Stimulated activated CD4-positive, alpha-beta T cell treated with anti-CD3 and anti-CD28 coated beads, Interleukin-15, amount 100 ng/mL, for 24 hours (primary cell): Measurements from ENCODE around the gene ZNF324B.
"Not testable (repeated sequence)": the region's sequence is repeated elsewhere in the genome, so short reads cannot be mapped to it uniquely, and the experiment has no call there.

Experiments used
- DNase-seq: peaks from one replicate; pipeline ENCODE4 v3.0.0-alpha.2; 2020

The ZNF324B gene

DNA sequence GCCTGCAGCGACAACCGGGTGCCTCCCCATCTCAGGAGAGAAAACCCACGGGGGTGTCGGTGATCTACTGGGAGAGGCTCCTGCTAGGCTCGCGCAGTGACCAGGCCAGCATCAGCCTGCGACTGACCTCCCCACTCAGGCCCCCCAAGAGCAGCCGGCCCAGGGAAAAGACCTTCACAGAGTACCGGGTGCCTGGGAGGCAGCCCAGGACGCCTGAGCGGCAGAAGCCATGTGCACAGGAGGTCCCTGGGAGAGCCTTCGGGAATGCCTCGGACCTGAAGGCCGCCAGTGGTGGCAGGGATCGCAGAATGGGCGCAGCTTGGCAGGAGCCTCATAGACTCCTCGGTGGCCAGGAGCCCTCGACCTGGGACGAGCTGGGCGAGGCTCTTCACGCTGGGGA is 3.9 kb downstream of the ZNF324B start:
- DNase-seq: no peak

DNA sequence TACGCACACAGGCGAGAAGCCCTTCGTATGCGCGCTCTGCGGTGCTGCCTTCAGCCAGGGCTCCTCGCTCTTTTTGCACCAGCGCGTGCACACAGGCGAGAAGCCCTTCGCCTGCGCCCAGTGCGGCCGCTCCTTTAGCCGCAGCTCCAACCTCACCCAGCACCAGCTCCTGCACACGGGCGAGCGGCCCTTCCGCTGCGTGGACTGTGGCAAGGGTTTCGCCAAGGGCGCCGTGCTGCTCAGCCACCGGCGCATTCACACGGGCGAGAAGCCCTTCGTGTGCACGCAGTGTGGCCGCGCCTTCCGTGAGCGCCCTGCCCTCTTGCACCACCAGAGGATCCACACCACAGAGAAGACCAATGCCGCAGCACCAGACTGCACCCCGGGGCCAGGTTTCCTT is 4.7 kb downstream of the ZNF324B start:
- no peak for DNase-seq

DNA sequence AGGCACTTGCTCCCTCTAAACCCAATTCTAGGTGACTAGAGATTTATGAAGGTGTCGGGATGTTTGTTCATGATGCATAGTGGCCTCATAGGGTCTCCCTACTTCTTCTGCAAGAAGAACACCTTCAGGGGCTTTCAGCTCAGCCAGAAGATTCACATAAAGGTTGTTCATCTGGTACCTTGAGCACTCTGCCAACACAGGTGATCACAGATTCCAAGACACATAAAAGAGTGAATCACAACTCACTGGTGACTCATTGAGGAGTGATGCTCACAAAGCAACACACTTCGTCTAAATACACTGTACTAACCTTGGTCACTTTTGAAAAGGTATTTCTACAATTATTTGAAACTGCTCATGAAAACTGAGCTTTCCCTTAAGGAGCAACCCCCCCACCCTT is 8.6 kb downstream of the ZNF324B start:
- no peak for DNase-seq

GRCh38 chr19:58466089-58466759 is 14.8 kb downstream of the ZNF324B start:
- DNase-seq: no peak

DNA sequence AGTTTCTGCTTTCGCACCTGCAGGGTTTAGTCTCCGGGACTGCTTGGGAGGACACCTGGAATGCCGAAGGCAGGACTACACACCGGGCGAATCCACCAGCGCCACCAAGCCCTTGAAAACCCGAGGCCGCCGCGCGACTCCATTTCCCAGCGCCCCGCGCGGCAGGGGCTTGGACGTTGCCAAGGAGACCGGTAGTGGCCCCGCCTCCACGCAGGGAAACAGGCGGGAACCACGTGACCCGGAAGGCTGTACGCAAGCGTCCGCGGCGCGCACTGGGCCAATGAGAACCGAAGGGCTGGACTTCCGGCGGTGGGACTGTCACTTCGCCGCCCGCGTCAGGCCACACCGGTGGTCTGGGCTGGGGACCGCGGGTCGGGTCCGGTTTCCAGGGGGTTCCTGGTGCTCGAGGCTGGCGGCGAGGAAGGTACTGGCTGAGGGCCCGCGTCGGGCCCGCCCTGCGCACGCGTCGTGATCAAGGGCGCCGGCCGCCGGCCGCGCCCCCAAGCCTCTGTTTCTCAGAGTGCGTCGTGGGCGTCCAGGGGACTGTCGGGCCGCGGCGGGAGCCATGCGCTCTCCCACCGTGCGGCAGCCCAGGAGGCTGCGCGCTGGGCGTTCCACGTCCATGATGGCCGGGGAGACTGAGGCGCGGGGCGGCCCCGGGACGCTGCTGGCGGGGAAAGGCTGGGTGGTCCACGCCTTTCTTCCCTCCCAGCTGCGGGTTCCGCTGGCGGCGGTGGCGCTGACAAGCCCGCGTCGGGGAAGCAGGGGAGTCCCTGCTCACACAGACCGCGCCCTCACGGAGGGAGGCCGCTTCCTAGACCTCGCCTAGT is 15.6 kb downstream of the ZNF324B start, which contains the start of gene ZNF324:
TSS of gene ZNF324 (plus strand) at position 321 of the 830 bp plus-strand sequence. CDS start 2,106 bp downstream, outside the sequence.
- peak; percentile 99 for DNase-seq

DNA sequence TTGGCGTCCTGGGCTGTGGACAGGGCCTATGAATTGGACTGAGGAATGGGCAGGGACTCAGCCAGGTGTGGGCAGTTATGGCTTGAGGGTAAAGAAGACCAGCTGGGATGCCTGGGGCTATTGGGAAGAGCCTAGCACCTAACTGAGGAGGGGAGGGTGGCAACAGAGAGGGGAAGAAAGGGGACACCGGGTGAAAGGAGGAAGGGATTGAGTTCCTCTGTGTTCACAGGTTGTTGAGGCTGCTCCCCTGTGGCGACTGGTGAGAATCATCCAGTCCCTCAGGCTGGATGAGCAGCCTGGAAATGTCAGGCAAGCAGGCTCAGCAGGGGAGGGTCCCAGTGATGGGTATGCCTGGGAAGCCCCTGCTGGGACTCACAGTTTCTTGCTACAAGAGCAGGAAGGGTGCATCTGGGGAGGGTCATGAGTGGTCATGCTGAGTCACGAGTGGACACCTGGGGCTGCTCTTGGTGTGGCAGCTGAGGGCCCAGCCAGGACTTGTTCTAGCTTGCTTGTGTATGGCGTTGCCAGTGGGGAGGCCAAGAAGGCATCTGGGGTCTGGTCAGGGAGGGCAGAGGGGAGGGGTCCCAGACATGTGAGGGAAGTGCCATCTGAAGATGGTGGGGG is 16.9 kb downstream of the ZNF324B start:
- no peak for DNase-seq

- no peak for DNase-seq
These were observed 18.0 kb downstream of the ZNF324B start for GRCh38 chr19:58469241-58470013.

- not testable (repeated sequence) for DNase-seq
These were observed 19.6 kb downstream of the ZNF324B start for GRCh38 chr19:58470837-58471543.

DNA sequence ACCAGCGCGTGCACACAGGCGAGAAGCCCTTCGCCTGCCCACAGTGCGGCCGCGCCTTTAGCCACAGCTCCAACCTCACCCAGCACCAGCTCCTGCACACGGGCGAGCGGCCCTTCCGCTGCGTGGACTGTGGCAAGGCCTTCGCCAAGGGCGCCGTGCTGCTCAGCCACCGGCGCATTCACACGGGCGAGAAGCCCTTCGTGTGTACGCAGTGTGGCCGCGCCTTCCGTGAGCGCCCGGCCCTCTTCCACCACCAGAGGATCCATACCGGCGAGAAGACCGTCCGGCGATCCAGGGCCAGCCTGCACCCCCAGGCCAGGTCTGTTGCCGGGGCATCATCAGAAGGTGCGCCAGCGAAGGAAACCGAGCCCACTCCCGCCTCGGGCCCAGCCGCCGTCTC is 20.3 kb downstream of the ZNF324B start:
- no peak for DNase-seq

- no peak for DNase-seq
These were observed 22.4 kb downstream of the ZNF324B start for GRCh38 chr19:58473775-58474174.

- DNase-seq: no peak
These were observed 23.0 kb downstream of the ZNF324B start for GRCh38 chr19:58474291-58474996.

DNA sequence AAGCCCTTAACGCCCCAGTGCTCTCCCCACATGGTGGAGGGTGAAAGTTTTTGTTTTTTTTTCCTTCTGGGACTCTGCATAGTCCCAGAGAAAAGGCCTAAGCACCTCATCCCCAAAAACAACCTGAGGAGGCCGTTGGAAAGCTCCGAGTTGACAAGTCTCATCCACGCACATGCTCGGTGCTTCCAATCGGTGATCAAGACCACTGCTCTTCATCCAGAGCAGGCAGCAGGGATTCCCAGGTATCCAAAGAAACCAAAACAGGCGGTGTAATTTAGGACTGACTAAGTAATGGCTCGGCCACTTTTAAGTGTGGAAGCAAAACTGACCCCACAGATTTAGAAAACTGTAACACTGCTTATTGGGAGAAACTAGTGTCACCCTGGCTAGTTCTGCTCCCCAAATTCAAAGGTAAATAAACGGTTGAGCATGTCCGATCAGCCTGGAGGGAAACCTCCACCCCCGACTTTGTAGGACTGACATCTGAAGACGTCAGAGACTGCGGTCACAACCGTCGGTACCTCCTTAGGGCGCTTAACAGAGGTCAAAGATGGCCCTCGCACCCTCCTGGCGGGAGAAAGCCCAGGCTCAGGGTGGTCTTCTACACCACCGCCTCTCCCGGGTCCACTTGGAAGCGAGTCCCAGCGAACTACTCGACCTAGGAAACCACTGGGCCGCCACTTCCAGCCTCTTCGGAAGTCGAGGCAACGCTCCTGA is 23.7 kb downstream of the ZNF324B start:
- no peak for DNase-seq

DNA sequence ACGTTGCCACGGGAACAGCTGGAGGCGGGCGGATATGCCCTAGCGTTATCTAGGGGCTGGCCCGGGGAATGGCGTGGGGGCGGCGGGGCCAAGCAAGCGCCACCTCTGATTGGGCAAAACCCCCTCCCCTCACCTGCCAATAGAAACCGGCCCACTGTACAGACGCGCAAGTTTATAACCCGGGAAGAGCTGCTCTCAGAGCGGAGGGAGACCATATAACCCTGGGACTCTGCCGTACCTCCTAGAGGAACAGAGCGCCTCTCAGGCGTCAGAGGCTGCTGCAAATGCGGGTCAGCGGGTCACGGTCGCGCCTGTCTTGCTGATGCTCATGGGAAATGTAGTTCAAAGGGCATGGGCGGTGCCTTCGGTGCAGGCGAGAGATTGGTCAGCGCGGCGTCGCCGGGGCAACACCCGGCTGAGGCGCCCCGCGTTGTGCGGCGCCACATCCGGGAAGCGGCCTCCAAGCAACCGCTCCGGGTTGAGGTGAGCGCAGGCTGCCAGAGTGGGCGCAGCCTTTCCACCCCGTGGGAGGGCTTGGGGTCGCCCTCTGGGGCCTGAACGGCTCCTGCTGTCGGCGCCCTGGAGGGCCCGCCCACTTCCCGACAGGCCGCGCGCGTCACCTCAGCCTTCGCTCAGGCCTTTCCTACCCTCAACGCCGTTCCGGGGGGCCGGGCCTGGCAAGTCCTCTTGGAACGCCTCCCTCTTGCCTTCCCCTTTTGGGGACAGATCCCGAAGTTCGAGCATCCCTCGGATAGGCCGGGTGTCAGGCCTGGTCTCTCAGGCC is 24.5 kb downstream of the ZNF324B start, which contains the start of gene ZNF446:
TSS of gene ZNF446 (plus strand) at position 639 of the 784 bp plus-strand sequence. CDS start 867 bp downstream, outside the sequence.
- peak; percentile 97 for DNase-seq

DNA sequence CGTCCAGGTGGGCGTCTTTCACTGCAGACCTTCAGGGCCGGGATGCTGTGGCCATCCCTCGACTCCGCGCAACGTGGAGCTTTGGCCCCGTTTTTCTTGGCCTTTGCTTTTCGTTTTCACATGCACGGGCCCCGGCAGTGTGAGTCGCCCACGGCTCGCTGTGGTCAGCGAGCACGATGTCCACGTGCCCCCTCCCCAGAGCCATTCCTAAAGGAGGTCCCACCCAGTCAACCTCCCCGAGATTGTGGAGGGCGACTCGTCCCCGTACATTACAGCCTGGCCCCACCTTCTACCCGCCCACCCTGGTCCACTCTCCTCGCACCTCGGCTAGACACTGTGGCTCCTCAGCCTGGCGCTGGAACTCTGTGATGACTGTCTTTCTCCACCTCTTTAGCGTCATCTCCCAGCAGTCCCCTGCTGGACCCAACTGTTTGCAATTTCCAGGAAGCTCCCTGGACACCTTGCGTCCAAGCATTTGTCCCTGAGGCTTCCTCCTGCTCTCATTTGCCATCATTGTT is 25.1 kb downstream of the ZNF324B start:
- peak; percentile 36 for DNase-seq

DNA sequence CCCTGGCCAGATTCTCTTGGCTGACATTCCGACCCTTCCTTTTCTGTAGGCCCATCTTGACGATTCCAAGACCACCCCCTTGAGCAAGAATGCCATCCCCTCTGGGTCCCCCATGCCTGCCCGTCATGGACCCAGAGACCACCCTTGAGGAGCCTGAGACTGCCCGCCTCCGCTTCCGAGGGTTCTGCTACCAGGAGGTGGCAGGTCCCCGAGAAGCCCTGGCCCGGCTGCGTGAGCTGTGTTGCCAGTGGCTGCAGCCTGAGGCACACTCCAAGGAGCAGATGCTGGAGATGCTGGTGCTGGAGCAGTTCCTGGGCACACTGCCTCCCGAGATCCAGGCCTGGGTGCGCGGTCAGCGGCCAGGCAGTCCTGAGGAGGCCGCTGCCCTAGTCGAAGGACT is 25.7 kb downstream of the ZNF324B start:
- no peak for DNase-seq

- no peak for DNase-seq
These were observed 26.4 kb downstream of the ZNF324B start for GRCh38 chr19:58477871-58478270.

GRCh38 chr19:58479303-58479702 is 27.9 kb downstream of the ZNF324B start:
- DNase-seq: no peak

DNA sequence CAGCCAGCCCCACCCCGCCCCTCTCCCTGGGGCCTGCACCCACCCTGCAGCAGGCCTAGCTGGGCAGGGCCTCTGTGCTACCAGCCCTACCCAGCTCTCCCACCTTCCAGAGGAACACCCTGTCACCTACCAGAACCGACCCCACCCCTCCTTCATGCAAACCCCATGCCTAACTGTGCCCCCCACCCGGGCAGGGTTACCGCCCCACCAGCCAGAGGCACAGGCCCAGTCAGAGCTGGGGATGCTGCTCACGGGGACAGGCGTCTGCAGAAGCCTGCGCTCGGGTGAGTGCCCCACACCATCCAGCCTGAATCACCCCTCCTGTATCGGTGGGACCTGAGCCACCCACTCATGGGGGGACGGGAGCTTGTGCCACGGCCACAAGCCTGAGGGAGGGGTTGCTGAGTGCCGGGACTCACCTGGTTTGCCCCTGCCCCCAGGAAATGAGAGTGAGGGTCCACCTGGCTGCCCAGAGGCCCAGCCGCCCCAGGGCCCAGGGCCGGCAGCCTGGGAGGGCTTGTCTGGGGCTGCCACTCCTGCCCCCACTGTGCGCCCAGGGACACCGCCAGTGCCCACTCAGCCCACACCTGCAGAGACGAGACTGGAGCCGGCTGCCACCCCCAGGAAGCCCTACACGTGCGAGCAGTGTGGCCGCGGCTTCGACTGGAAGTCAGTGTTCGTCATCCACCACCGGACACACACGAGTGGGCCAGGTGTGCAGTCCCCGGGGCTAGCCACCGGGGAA is 28.5 kb downstream of the ZNF324B start:
- DNase-seq: no peak

DNA sequence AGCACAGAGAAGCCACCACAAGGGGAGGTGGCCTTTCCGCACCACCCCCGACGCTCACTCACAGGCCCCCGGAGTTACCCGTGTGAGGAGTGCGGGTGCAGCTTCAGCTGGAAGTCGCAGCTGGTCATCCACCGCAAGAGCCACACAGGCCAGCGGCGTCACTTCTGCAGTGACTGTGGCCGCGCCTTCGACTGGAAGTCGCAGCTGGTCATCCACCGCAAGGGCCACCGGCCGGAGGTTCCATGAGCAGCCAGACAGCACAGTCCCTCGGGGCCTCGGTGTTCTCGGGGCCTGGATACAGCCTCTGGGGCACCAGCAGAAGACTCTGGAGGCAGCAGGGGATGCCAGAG is 29.0 kb downstream of the ZNF324B start:
- DNase-seq: no peak
